Stimulated activated effector memory CD8-positive, alpha-beta T cell treated with anti-CD3 and anti-CD28 coated beads, Interleukin-12 subunit alpha, Interleukin-12 subunit beta, amount 100 ng/mL, for 72 hours (primary cell): ENCODE results near the gene MYO10.

ENCODE experiments used
- ATAC-seq: fragments of 150-1000 bp; cut with Tn5 transposase; 2 replicates; pipeline ENCODE4 v1.10.0; 2021
- DNase-seq, 2 donors: peaks; one replicate each; pipeline ENCODE4 v3.0.0; 2021 to 2022; ENCODE audit warnings: low spot score in 2 of 2
- H3K27ac Mint-ChIP-seq: one replicate; pipeline ENCODE4 v1.8.0; 2022; ENCODE audit warnings: mild to moderate bottlenecking, mixed read lengths
- H3K36me3 Mint-ChIP-seq: one replicate; pipeline ENCODE4 v1.8.0; 2022; ENCODE audit warnings: mild to moderate bottlenecking, mixed read lengths
- H3K4me1 Mint-ChIP-seq: one replicate; pipeline ENCODE4 v1.8.0; 2022; ENCODE audit warnings: mixed read lengths
- H3K4me3 Mint-ChIP-seq: one replicate; pipeline ENCODE4 v1.8.0; 2022; ENCODE audit warnings: mild to moderate bottlenecking, mixed read lengths
- H3K9me3 Mint-ChIP-seq: one replicate; pipeline ENCODE4 v1.8.0; 2022; ENCODE audit warnings: mixed read lengths

Gene MYO10

DNA sequence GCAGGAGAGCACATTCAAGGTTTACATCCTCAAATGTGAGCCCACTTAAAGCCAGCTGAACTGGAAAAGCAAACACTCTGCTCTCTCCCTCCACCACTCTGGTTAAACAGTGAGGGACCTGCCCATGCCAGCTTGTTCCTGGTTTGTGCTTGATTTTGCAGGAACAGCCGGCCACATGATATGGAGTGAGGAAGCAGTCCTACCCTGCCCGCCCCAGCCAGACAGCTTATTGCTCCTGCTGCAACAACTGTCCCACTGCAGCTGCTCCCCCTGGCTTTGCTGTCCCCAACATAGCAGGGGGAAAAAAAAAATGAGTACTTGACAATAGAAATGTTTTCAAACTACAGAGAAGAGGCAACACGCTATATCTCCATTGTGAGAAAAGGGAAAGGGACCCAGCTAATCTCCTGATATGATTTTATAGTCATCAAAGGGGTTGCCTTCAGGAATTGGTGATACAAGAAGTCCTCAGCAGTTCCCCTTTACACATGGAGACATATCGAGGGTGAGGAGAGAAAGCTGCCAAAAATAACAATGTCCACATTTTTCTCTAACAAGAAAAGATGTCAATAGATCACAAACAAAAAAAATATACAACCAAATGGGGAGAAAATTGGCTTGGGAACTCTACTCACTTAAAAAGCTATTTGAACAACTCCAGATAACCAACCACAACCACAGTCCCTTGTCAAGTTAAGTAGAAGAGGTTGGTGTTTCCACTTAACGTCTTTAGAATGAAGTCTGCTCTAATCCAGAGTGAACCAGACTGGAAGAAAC is 4.6 kb downstream of the MYO10 start:
- Mint-ChIP-seq H3K4me1 (peaks cover 2% of the 10 kb centered on the region), H3K4me3 (no peak overlapping the region), H3K36me3 (no peaks in the 10 kb centered on the region), H3K27ac (no peak overlapping the region), H3K9me3 (no peaks in the 10 kb centered on the region)
- ATAC-seq (no peak), DNase-seq (no peak)

DNA sequence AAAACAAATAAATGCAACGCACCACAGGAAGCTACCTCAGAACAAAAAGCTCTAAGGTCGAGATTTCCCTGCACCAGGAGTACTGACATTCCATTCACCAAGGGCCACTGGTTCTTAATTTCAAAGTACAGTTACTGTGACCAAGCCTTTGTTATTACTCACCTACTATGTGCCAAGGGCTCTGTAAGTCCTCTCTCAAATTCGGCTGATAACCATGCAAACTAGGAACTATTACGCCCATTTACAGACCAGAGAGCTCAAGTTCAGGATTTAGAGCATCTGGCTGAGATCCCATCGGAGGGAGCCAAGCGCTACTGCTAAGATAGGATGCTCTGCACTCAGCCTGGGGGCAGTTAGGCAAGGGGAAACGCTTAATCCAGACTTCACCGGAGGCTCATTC is 5.6 kb downstream of the MYO10 start:
- H3K4me1 Mint-ChIP-seq, result no peaks in the 10 kb centered on the region
- no peak overlapping the region for H3K27ac Mint-ChIP-seq
- no peaks in the 10 kb centered on the region for H3K9me3 Mint-ChIP-seq
- no peak for ATAC-seq
- no peaks in the 10 kb centered on the region for H3K36me3 Mint-ChIP-seq
- H3K4me3 Mint-ChIP-seq, result no peak overlapping the region
- DNase-seq, result no peak

DNA sequence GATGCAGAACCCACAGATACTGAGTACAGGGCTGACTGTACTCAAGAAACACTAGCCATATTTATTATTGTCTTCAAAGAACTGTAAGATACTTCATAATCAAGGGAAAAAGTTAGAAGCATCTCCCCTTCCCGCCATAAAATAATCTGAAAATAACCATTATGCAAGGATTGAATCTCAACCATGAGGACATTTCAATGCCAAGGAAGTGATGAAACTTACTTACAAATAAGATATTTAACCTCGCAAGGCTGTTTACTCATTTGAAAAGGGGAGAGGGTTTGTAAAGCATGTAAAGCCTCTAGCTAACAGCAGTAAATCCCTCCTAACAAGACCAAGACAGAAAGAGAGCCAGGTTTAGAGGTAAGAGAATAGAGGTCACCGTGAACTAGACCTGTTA is 6.3 kb downstream of the MYO10 start:
- H3K4me3 Mint-ChIP-seq, result no peak overlapping the region
- no peaks in the 10 kb centered on the region for H3K4me1 Mint-ChIP-seq
- H3K36me3 Mint-ChIP-seq, result no peaks in the 10 kb centered on the region
- ATAC-seq (no peak), DNase-seq (no peak)
- no peaks in the 10 kb centered on the region for H3K9me3 Mint-ChIP-seq
- H3K27ac Mint-ChIP-seq, result no peak overlapping the region

DNA sequence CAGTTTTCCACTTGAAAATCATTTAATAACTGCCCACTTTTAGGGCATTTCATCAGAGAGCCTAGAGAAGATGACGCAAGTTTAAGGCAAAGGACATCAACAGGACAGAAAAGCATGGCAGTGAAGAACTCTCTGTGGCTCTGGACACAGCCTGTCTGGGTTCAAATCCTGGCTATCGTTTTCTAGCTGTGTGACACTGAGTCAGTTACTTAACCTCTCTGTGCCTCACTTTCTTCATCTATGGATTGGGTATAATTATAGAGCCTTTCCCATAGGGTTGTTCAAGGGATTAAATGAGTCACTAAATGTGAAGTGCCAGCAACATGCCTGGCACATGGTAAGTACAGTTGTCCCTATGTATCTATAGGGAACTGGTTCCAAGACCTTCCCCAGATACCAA is 6.7 kb downstream of the MYO10 start:
- Mint-ChIP-seq H3K9me3 (peaks cover 2% of the 10 kb centered on the region), H3K27ac (no peak overlapping the region)
- no peak for ATAC-seq

DNA sequence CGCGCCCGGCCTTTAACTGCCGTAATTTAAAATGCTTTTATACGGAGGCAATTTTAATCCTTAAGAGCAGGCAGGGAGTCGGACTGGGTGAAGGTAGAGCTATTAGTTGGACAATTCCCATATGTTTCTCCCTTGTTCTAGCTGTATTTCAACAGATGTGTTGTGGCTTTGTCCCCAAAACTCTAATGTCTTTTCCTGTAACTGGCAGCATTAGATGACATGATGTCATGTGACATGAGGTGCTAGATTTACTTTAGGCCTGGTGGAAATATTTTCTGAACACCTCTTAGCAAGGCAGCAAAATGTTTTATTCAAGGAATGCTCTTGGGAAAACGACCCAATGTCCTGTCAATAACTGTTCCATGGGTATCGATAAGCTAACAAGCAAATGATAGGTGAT is 8.5 kb downstream of the MYO10 start:
- DNase-seq, result no peak
- no peaks in the 10 kb centered on the region for H3K4me1 Mint-ChIP-seq
- no peaks in the 10 kb centered on the region for H3K36me3 Mint-ChIP-seq
- H3K9me3 Mint-ChIP-seq, result peaks cover 7% of the 10 kb centered on the region
- no peak overlapping the region for H3K4me3 Mint-ChIP-seq
- no peak for ATAC-seq
- no peak overlapping the region for H3K27ac Mint-ChIP-seq

More for the DNA sequence above, 6.7 kb downstream of the MYO10 start:
- H3K4me3 Mint-ChIP-seq, result no peak overlapping the region
- no peaks in the 10 kb centered on the region for H3K36me3 Mint-ChIP-seq
- no peaks in the 10 kb centered on the region for H3K4me1 Mint-ChIP-seq
- DNase-seq, result no peak

DNA sequence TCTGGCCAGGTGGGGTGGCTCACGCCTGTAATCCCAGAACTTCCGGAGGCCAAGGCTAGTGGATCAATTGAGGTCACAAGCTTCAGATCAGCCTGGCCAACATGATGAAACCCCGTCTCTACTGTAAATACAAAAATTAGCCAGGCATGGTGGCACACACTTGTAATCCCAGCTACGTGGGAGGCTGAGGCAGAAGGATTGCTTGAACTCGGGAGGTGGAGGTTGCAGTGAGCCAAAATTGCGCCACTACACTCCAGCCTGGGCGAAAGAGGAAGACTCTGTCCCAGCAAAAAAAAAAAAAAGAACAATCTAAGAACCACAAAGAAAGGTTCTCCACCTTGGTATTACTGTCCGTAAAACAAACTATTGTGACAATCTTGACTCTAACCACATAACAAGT is 9.7 kb downstream of the MYO10 start:
- Mint-ChIP-seq H3K27ac (no peak overlapping the region), H3K9me3 (peaks cover 11% of the 10 kb centered on the region), H3K36me3 (no peaks in the 10 kb centered on the region), H3K4me3 (no peak overlapping the region), H3K4me1 (no peaks in the 10 kb centered on the region)
- ATAC-seq (no peak), DNase-seq (no peak)

DNA sequence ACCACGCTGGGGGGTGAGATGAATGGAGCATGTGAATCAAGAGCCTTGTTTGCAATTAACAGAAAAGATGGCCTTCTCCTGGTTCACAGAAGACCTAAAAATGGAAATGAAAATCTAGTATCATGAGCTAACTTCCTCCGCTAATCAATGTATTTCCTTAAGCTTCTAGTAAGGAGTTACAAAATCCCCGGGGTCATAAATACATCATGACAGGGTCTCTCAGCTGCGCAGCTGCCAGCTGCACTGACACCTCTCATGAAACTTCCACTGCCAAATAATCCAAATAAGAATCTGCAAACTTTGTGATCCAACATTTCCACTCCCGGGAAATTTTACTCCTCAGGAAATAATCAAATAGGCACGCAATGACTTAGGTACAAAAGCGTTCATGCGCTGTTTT is 11.9 kb downstream of the MYO10 start:
- Mint-ChIP-seq H3K9me3 (peaks cover 13% of the 10 kb centered on the region), H3K4me3 (no peak overlapping the region), H3K36me3 (no peaks in the 10 kb centered on the region), H3K4me1 (no peaks in the 10 kb centered on the region), H3K27ac (no peak overlapping the region)
- no peak for ATAC-seq
- DNase-seq, result no peak

DNA sequence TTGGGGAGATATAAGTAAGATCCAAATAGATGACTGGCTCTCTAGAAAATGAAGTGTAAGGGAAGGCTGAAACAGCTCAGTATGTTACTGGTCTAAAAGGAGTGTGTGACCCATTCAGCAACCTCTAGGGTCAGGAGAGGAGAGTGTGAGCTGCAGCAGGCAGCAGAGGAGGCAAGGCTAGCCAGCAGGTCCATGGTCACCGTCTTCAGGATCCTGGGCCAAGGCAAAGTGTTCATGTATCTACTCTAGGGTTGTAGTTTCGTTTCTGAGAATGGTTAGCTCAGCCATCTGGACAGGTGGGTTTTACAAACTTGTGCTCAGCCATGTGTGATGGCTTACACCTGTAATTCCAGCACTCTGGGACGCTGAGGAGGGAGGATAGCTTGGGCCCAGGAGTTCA is 13.7 kb downstream of the MYO10 start:
- no peak for ATAC-seq
- no peak overlapping the region for H3K4me3 Mint-ChIP-seq
- H3K36me3 Mint-ChIP-seq, result no peaks in the 10 kb centered on the region
- H3K4me1 Mint-ChIP-seq, result no peaks in the 10 kb centered on the region
- peaks cover 13% of the 10 kb centered on the region for H3K9me3 Mint-ChIP-seq
- H3K27ac Mint-ChIP-seq, result no peak overlapping the region
- DNase-seq, result no peak

DNA sequence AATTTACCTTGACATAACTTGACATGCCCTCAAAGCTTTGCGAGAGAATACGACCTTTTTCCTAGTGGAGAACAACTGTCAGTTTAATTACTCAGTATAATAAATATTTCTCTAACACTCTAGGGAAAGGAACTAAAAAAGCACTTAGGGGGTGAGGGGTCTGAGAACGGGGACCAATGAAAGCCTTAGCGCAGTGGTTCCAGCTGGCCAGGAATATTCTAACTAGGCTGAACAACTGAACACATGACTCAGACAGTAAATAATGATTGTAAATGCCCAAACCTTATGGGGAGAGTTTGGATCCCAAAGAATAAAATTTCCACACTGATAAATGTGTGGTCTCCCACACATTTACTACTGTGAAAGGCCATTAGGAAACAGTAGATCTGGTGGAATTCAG is 14.9 kb downstream of the MYO10 start:
- no peak overlapping the region for H3K4me3 Mint-ChIP-seq
- no peaks in the 10 kb centered on the region for H3K36me3 Mint-ChIP-seq
- H3K27ac Mint-ChIP-seq, result no peak overlapping the region
- ATAC-seq (no peak), DNase-seq (no peak)
- peaks cover 13% of the 10 kb centered on the region for H3K9me3 Mint-ChIP-seq
- no peaks in the 10 kb centered on the region for H3K4me1 Mint-ChIP-seq

DNA sequence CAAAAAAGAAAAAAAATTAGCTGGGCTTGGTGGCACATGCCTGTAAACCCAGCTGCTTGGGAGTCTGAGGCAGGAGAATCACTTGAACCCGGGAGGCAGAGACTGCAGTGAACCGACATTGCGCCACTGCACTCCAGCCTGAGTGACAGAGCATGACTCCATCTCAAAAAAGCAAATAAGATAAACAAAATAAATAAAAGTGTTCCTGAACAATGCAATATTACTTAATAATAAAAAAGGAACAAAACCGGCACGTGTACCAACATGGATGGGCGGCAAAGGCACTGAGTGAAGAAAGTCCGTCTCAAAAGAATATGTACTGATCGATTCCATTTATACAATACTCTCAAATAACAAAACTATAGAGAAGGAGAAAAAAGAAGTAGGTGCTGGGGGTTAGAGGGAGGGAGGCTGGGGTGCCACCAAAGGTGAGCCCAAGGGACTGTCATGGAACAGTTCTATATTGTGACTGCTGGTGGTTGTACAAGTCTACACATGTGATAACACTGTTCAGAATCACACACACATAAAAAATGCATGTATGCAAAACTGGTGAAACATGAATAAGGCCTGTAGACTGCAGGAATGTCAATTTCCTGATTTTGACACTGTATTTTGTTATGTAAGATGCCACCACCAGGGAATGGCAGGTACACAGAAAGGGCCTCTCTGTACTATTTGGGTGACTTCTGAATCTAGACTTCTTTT is 15.8 kb downstream of the MYO10 start:
- ATAC-seq, result no peak
- Mint-ChIP-seq H3K36me3 (no peaks in the 10 kb centered on the region), H3K27ac (no peak overlapping the region), H3K4me1 (no peaks in the 10 kb centered on the region), H3K4me3 (no peak overlapping the region), H3K9me3 (peaks cover 16% of the 10 kb centered on the region)
- no peak for DNase-seq

DNA sequence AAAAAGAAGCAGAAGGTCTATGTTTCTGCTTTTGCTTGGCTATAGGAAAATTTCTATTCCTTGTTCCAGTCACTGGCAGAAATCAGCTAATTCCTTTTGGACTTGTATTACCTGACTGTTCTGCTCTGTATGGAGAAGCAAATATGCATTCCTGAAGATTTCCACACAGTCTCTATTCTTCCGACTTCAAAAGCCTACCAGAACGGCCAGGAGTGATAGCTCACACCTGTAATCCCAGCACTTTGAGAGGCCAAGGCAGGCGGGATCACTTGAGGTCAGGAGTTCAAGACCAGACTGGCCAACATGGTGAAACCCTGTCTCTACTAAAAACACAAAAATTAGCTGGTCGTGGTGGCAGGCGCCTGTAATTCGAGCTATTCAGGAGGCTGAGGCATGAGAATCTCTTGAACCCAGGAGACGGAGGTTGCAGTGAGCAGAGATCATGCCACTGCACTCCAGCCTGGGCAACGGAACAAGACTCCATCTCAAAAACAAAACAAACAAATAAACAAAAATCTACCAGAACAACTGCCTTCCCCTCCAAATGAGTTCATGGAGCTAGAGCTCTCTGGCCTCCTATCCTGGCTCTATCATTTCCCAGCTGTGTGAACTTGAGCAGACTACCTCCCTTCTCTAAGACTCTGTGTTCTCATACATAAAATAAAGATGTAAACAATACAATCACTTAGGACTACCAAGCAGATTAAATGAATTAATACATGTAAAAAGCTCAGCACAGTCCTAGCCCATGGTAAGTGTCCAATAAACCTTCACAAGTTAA is 17.0 kb downstream of the MYO10 start:
- Mint-ChIP-seq H3K9me3 (peaks cover 12% of the 10 kb centered on the region), H3K4me1 (no peaks in the 10 kb centered on the region), H3K27ac (no peak overlapping the region), H3K36me3 (no peaks in the 10 kb centered on the region), H3K4me3 (no peak overlapping the region)
- DNase-seq (no peak), ATAC-seq (no peak)

DNA sequence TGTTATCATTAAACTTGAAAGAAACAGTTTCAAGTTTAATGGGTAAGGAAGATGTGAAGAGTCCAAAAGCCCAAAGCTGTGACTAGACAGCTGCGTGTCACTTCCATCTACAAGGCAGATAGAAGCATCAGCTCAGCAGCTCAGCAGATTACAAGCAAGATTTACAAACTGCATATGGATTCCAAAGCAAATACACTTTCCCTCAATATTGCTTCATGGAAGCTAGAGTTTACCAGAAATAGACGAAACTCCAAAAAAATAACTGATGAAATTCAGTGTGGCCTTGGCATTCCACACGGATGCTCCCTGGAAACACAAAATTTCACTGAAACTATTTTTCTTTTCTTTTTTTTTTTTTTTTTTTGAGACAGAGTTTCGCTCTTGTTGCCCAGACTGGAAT is 17.9 kb downstream of the MYO10 start:
- Mint-ChIP-seq H3K36me3 (no peaks in the 10 kb centered on the region), H3K4me1 (no peaks in the 10 kb centered on the region), H3K9me3 (peaks cover 15% of the 10 kb centered on the region), H3K4me3 (no peak overlapping the region), H3K27ac (no peak overlapping the region)
- no peak for ATAC-seq
- DNase-seq, result no peak

DNA sequence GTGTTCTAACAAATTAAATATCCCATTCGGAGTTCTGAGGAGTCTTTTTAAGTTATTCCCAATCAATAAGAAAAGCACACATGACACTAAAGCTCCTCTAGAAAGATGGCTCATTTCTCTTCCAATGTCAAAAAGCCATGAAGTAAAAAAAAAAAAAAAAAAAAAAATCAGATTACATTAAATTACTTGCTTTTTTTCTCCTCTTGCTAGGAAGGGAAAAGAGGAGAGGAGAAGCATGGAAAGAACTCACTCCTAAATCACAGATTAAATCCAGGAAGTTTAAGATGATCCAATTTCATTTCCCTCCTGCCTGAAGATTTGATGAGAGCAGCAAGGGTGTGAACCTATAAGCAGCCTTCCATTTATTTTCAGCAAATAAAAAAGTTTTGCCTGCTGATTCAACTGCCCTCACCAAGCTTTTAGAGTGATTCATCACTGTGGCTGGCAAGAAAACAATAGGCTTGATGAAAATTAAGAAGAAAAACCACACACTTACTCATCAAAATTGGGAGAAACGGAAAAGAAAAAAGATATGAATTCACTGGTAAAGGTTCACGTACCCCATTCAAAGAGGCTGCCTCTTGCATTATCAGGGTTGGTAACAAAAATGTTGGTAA is 19.7 kb downstream of the MYO10 start:
- DNase-seq (no peak), ATAC-seq (no peak)
- Mint-ChIP-seq H3K4me3 (no peak overlapping the region), H3K36me3 (no peaks in the 10 kb centered on the region), H3K9me3 (peaks cover 6% of the 10 kb centered on the region), H3K4me1 (no peaks in the 10 kb centered on the region), H3K27ac (no peak overlapping the region)

DNA sequence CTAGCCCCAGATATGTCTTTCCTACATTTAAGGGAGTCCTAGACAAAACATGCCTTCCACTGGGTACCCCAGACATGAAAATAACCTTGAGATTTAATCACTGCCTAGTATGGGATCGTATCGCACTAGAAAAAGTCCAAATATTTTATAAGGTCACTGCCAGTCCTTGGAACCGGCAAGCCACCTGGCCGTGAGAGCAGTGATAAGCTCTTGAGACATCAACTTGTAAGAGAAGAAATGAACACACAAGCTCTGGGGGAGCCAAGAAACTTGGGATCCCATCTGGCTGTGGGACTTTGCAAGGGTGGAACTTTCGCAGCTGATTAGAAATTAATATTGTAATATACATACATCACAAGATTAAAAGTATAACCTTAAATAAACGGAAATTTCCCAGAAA is 21.5 kb downstream of the MYO10 start:
- no peaks in the 10 kb centered on the region for H3K4me1 Mint-ChIP-seq
- no peak overlapping the region for H3K4me3 Mint-ChIP-seq
- peaks cover 5% of the 10 kb centered on the region for H3K9me3 Mint-ChIP-seq
- DNase-seq (no peak), ATAC-seq (no peak)
- no peaks in the 10 kb centered on the region for H3K36me3 Mint-ChIP-seq
- H3K27ac Mint-ChIP-seq, result no peak overlapping the region

DNA sequence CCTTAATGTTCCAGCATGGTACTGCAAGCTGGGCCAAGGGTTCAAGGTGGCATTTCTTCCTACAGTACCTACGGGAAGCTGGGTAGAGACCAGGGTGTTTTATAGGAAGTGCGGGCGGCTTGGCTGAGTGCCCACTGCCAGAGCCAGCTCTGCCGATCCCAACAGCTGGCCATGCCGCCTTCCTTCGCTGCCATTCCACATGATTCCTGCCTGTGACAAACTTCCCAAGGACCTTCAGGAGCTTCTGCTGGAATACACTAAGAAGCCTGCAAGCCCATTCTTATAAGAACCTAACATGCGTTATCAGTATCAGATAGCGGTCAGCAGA is 22.0 kb downstream of the MYO10 start:
- Mint-ChIP-seq H3K9me3 (peaks cover 5% of the 10 kb centered on the region), H3K27ac (no peak overlapping the region), H3K4me3 (no peak overlapping the region), H3K4me1 (no peaks in the 10 kb centered on the region), H3K36me3 (no peaks in the 10 kb centered on the region)
- DNase-seq (no peak), ATAC-seq (no peak)
